H1 (cell line): ENCODE data around the gene KLRC3.

Source experiments
- ATF3 ChIP-seq: IDR thresholded peaks from 2 replicates; pipeline ENCODE4 v1.6.1; 2011; ENCODE audit warnings: low read depth, mild to moderate bottlenecking, low read length; ENCODE audit not compliant: insufficient read depth
- BACH1 ChIP-seq: IDR thresholded peaks from 2 replicates; pipeline ENCODE4 v1.6.1; 2012; ENCODE audit warnings: low read length, improper control_type of control experiment
- CHD1 ChIP-seq: IDR thresholded peaks from 2 replicates; pipeline ENCODE4 v1.6.1; 2012; ENCODE audit warnings: low read depth, low read length, improper control_type of control experiment
- CHD2 ChIP-seq: IDR thresholded peaks from 2 replicates; pipeline ENCODE4 v1.6.1; 2012; ENCODE audit warnings: low read length, improper control_type of control experiment
- CTCF ChIP-seq, 3 experiments: IDR thresholded peaks; 1 replicate in 2 of 3; 2 replicates in 1 of 3; pipeline versions ENCODE4 v1.5.1 to v1.6.1; 2011; ENCODE audit warnings: low read length in 3 of 3, mild to moderate bottlenecking in 3 of 3, inconsistent platforms in 2 of 3, low read depth in 1 of 3, moderate library complexity in 1 of 3; ENCODE audit not compliant: insufficient read depth in 1 of 3; ENCODE audit errors: control extremely low read depth in 1 of 3
- EZH2 ChIP-seq: fragments of 200-600 bp; sonication (generic); IDR thresholded peaks from 2 replicates; pipeline ENCODE4 v1.7.1; 2012; ENCODE audit warnings: low read depth, mild to moderate bottlenecking, moderate library complexity, low read length, inconsistent platforms; ENCODE audit not compliant: severe bottlenecking
- HDAC2 ChIP-seq, 2 experiments: fragments of 300-600 bp in 1 of 2; sonication (generic) in 1 of 2; IDR thresholded peaks; 2 replicates each; pipeline ENCODE4 v1.6.1; 2011 to 2012; ENCODE audit warnings: low read depth in 2 of 2, low read length in 2 of 2, mild to moderate bottlenecking in 2 of 2, moderate library complexity in 2 of 2, borderline replicate concordance in 1 of 2, inconsistent platforms in 1 of 2
- MAX ChIP-seq: IDR thresholded peaks from 2 replicates; pipeline ENCODE4 v1.6.1; 2012; ENCODE audit warnings: inconsistent platforms
- POLR2A ChIP-seq, 2 experiments: IDR thresholded peaks; 1 replicate in 1 of 2; 2 replicates in 1 of 2; pipeline ENCODE4 v1.6.1; 2011; ENCODE audit warnings: low read depth in 2 of 2, low read length in 2 of 2, mild to moderate bottlenecking in 2 of 2; ENCODE audit errors: control extremely low read depth in 1 of 2
- RNF2 ChIP-seq: fragments of 200-900, 300-1000 bp; sonication (generic); IDR thresholded peaks from 2 replicates; pipeline ENCODE4 v1.7.1; 2016; ENCODE audit warnings: borderline replicate concordance, low read depth, mild to moderate bottlenecking, antibody characterized with exemption, low read length; ENCODE audit not compliant: poor library complexity, severe bottlenecking; ENCODE audit errors: missing control alignments
- SIN3A ChIP-seq, 2 experiments: IDR thresholded peaks in 1 of 2; conservative IDR thresholded peaks in 1 of 2; 2 replicates each; pipeline ENCODE4 v1.6.1; 2011 to 2012; ENCODE audit warnings: low read length in 2 of 2, improper control_type of control experiment in 1 of 2, low read depth in 1 of 2, mild to moderate bottlenecking in 1 of 2
- ZNF274 ChIP-seq: IDR thresholded peaks from 2 replicates; pipeline ENCODE4 v1.7.0; 2012; ENCODE audit warnings: low read length, borderline replicate concordance; ENCODE audit errors: extremely low read depth

DNA sequence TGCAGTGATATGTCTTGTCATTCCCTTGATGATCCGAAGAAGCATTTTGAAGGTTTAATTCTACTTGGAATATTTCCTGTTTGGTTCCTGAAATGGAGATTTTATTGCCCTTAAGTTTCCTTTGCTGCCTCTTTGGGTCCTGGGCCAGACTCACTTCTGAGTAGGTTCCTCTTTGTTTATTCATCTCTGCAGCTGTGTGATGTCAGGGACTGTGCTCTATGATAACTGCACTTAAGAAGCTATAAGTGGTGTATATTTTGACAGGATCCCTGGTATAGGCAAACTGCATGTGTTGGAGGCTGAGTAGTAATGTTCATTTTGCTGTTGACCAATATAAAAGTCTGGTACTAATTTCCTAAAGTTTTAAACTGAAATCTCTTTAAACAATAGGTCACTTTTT lies 11.0 kb downstream of the KLRC3 start, which contains the start of gene KLRC4:
- TF ChIP-seq CHD1 (no peak), RNF2 (no peak), BACH1 (no peak), CTCF (IDR thresholded peaks at IDR 0.05; ENCODE audit: control extremely low read depth in 1 of 3, insufficient read depth in 1 of 3, low read depth in 1 of 3, low read length in 3 of 3) (no peak), HDAC2 (IDR thresholded peaks at IDR 0.05; ENCODE audit: borderline replicate concordance in 1 of 2, low read depth in 2 of 2, low read length in 2 of 2) (no peak), POLR2A (IDR thresholded peaks at IDR 0.05; ENCODE audit: control extremely low read depth in 1 of 2, low read depth in 2 of 2, low read length in 2 of 2) (no peak), SIN3A (conservative IDR thresholded peaks at IDR 0.05 in 1 of 2, IDR thresholded peaks at IDR 0.05 in 1 of 2; ENCODE audit: low read depth in 1 of 2, low read length in 2 of 2) (no peak), MAX (no peak), CHD2 (no peak), ZNF274 (no peak), EZH2 (no peak), ATF3 (no peak)
